Fibroblast of villous mesenchyme (primary cell): ENCODE results near the gene SLC34A1. TPM values are rescaled to one million over a fixed set of nuclear protein-coding genes. Genes with fewer than 3 reads are reported as not detected.
A peak's percentile ranks its signal among the peaks of the same experiment; 100 is the strongest.

Experiments used
- DNase-seq: peaks from one replicate; pipeline ENCODE4 v3.0.0-alpha.2; 2010; ENCODE audit warnings: low read depth
- H3K4me3 ChIP-seq: 2 replicates; pipeline ENCODE4 v1.5.1; 2011; ENCODE audit warnings: low read depth, mild to moderate bottlenecking, low read length
- CTCF ChIP-seq: IDR thresholded peaks from 2 replicates; pipeline ENCODE4 v1.5.1; 2012; ENCODE audit warnings: low read depth, mild to moderate bottlenecking, low read length; ENCODE audit not compliant: insufficient read depth
- total RNA-seq: library from RNA; depleted of rRNA; stranded (reverse); fragments of >200 nt; gene quantifications from 2 replicates; pipeline ENCODE4 v1.2.3, GENCODE V29; 2012

Gene SLC34A1
- total RNA-seq, 1 donor: not detected

- TF ChIP-seq CTCF: no peak
- H3K4me3 ChIP-seq: no peak overlapping the region
- DNase-seq: no peak
These were observed 60.1 kb downstream of the SLC34A1 start for GRCh38 chr5:177444106-177445051.

- TF ChIP-seq CTCF: no peak
- no peak overlapping the region for H3K4me3 ChIP-seq
- DNase-seq: no peak
These were observed 61.0 kb downstream of the SLC34A1 start for GRCh38 chr5:177445052-177445916.

- no peak for DNase-seq
- peak overlapping the region; percentile 72 for H3K4me3 ChIP-seq
These were observed 61.6 kb downstream of the SLC34A1 start for GRCh38 chr5:177445917-177446199.

GRCh38 chr5:177446200-177447065, 62.2 kb downstream of the SLC34A1 start, which contains the start of gene PRR7:
Gene PRR7 (plus strand): TSS chr5:177446814. CDS start chr5:177455068, 8,254 bp downstream.
- peak; percentile 52 for DNase-seq
- TF ChIP-seq CTCF: no peak
- peak within 1 kb of the TSS; percentile 72 for H3K4me3 ChIP-seq

More at GRCh38 chr5:177445917-177446199, 61.6 kb downstream of the SLC34A1 start:
- TF ChIP-seq CTCF: no peak

- no peak for TF ChIP-seq CTCF
- peak; percentile 42 for DNase-seq
- peak overlapping the region; percentile 72 for H3K4me3 ChIP-seq
These were observed 62.9 kb downstream of the SLC34A1 start for GRCh38 chr5:177447066-177447610.
